KOPT-K1 (cell line): ENCODE data around the gene RING1.

Experiments
- H3K27ac ChIP-seq: fragments of 200-600 bp; sonication (generic); 2 replicates; pipeline ENCODE4 v1.5.1; 2016; ENCODE audit warnings: antibody characterized with exemption, mild to moderate bottlenecking, low read depth, low read length; ENCODE audit not compliant: poor library complexity, severe bottlenecking
- H3K36me3 ChIP-seq: fragments of 200-600 bp; sonication (generic); 2 replicates; pipeline ENCODE4 v1.5.1; 2017; ENCODE audit warnings: antibody characterized with exemption, mild to moderate bottlenecking, low read length, moderate library complexity; ENCODE audit not compliant: insufficient read depth
- H3K9me3 ChIP-seq: fragments of 200-600 bp; sonication (generic); 2 replicates; pipeline ENCODE4 v1.5.1; 2017; ENCODE audit warnings: antibody characterized with exemption, low read length, mild to moderate bottlenecking; ENCODE audit not compliant: insufficient read depth, poor library complexity, severe bottlenecking

Gene RING1

DNA sequence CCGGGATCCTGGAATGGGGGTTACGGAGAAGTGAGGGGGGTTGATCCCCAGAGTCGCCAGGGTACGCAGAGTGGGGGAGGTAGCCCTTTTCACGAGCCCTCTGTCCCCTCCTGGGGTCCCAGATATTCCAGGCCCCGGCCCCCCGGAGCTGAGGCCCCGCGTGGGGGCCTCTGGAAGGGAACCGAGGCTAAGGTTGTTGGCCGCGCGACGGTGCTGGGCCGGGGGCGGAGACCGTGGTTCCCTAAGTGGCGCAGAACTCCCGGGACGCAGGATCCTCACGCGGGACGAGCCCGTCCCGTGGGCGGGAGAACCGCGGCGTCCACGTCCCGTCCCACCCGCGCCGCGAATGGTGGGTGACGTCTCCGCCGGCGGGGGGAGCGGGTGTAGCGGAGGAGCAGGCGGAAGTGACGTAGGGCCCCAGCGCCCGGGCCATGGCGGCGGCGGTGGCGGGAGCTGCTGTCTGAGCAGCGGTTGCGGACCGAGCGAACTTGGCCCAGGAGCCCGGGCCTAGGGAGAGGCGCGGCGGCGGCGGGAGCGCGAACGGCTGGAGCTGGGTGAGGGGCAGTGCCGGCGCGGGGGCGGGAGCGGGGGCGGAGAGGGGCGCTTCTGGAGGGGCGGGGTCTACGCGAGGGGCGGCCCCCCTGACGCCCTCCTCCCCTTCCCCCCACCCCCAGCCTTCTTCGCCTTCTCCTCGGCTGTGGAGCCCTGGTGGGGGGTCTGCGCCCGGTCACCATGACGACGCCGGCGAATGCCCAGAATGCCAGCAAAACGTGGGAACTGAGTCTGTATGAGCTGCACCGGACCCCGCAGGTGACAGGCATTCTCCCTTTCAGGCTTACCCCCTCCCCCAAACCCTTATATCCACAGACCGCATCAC lies at the start of gene RING1:
Gene RING1, plus strand, starts transcription at position 410 of the 877 bp plus-strand sequence. Its CDS starts 323 bp downstream, at position 733.
- peak within 1 kb of the TSS; percentile 79 for H3K27ac ChIP-seq
- no peaks in the 10 kb centered on the region for H3K9me3 ChIP-seq
- peaks cover 28% of the 10 kb centered on the region for H3K36me3 ChIP-seq

DNA sequence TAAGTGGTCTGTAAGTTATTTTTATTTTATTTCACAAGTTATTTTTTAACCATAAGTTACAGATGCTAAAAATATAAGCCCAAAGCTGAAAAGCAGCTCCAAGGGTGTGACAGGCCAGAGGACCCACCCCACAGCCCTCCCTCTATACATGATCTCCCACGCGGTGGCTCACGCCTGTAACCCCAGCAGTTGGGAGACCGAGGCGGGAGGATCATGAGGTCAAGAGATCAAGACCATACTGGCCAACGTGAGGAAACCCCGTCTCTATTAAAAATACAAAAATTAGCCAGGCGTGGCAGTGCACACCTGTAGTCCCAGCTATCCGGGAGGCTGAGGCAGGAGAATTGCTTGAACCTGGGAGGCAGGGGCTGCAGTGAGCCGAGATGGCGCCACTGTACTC lies 48.2 kb upstream of the RING1 start:
- Histone ChIP-seq H3K36me3 (no peaks in the 10 kb centered on the region), H3K27ac (no peak overlapping the region), H3K9me3 (no peaks in the 10 kb centered on the region)

DNA sequence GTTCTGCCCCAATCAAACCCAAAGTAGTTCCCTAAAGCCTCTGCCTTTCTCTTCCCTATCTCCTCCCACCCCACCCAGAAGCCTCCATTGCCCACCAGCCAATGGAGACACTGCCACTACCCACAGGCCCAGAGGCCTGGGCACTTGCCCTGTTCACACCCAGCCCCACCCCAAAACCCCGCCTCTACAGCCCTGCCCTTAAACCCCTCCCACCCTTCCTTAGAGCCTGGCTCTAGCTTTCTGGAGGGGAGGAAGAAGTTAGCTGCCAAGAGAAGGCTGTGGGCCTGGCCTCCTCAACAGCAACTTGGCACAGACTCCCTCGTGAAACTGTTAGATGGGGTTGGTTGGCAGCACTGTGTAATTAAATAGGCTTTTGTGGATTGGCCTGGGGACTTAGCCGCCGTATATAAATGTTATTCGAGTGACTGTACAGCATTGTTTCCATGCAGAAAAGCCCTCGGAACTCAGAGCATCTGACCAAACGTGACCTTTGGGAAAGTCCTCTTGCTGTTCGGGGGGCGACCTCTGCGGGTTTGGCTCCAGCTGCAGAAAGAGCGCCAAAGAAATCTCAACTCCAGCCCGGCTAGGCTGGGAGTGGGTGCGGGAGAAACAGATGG lies 47.5 kb upstream of the RING1 start:
- Histone ChIP-seq H3K9me3 (no peaks in the 10 kb centered on the region), H3K36me3 (no peaks in the 10 kb centered on the region), H3K27ac (no peak overlapping the region)

DNA sequence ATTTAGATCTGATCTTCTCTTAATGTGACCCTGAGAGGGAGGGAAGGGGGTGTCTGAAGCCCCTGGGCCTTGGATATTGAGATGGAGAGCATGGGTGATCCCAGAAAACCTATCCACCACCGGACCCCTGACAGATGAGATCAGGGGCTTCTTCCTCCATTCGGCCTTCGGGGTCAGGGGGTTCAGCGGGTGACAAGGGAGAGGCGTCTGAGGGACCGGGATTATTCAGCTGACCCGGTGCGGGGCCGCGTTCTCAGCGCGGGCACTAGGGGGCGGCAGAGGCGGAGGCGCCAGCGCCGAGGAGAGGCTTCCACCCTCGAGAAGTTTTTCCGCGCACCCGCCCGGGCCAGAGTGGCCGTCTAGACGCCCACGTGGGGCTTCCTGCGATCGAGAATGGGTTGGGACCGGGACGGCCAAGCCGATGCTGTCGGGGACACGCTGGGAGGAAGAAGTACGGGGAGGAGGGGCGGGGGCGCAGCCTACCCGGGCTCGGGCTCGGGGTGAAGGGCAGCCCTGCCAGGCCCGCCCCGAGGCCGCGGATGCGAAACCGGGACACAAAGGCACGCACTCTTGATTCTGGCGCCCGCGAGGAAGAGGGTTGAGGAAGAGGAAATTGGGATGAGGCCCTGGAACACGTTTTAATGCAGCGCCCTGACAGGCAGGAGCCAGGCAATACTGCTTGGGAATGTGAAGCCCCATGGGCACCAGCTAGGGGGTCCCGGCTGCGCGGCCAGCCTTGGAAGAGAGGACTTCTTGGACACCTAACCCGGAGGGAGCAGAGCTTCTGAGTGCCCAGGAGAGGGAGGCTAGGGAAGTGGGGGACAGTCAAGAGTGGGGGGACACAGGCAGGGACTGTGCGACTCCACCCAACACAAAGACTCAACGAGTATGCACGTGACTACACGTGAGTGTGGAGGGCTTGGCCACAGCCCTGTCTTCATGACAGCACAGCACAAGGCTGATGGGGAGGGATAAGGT lies 46.7 kb upstream of the RING1 start:
- Histone ChIP-seq H3K27ac (no peak overlapping the region), H3K36me3 (no peaks in the 10 kb centered on the region)

DNA sequence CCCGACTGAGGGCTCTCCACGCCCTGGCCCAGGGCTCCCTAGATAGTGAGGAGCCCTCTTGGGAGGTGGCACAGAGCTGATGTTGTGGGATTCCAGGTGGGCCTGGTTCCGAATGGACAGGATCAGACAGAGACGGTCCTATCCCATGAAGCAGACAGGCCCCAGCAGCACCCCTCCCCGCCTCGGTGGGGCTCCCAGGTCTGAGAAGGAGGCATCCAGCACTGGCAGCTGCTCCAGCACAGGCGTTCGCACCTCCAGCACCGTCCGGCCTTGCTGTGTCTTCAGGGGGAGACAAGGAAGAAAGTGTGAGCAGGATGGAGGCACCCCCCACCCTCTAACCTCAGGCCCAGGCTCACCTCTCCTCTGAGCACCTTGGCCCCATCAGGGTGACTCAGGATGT lies 44.8 kb upstream of the RING1 start:
- Histone ChIP-seq H3K9me3 (no peaks in the 10 kb centered on the region), H3K36me3 (no peaks in the 10 kb centered on the region)

More for the DNA sequence above, 46.7 kb upstream of the RING1 start:
- no peaks in the 10 kb centered on the region for H3K9me3 ChIP-seq

DNA sequence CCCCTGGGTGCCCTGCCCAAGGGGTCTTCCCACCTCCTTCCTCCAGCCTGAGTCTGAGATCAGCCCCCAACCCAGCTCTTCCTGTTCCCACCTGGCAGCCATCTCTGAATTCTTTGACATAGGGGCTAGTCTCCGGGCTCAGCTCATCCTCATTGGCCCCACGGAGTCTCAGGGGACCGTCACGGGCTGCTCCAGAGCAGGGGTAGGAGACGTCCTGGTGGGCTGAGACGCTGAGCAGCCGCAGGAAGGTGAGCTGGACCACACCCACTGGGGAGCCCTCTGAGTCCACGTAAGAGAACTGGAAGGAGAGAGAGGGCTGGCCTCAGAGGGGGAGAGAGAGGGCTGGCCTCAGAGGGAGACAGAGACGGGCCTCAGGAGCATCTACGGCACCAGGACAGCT lies 44.1 kb upstream of the RING1 start:
- no peak overlapping the region for H3K27ac ChIP-seq
- no peaks in the 10 kb centered on the region for H3K9me3 ChIP-seq
- no peaks in the 10 kb centered on the region for H3K36me3 ChIP-seq

More for the DNA sequence above, 44.8 kb upstream of the RING1 start:
- no peak overlapping the region for H3K27ac ChIP-seq

DNA sequence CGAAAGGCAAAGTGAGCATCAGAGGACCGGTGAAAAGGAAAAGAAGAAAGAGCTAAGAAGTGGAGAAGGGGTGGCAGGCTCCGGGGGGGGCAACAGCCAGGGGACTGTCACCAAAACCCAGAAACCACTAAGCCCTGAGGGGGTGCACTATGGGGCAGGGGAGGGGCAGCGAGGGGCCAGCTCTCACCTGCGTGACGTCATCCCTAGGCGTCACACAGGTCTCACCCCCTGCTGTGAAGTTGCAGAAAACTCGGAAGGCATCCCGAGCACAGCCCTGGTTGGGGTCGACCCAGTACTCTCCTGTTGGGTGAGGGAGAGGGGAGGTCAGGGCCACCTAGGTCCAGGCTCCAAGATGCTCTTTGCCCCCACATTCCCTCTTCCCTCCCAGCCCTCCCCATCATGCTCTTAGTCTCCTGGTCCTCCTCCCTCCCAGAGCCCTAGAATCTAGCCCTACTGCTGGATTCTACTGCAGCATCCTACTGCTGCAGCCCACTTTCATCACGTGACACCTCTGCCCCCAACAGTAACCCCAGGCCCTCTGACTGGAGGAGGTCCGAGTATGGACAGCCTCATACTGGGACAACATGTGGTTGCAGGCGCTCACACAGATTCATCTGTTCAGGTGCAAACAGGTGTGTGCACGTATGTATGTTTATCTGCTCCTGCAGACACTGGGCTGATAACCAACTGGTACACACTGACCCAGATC lies 43.5 kb upstream of the RING1 start:
- H3K27ac ChIP-seq, result no peak overlapping the region
- no peaks in the 10 kb centered on the region for H3K36me3 ChIP-seq
- no peaks in the 10 kb centered on the region for H3K9me3 ChIP-seq

DNA sequence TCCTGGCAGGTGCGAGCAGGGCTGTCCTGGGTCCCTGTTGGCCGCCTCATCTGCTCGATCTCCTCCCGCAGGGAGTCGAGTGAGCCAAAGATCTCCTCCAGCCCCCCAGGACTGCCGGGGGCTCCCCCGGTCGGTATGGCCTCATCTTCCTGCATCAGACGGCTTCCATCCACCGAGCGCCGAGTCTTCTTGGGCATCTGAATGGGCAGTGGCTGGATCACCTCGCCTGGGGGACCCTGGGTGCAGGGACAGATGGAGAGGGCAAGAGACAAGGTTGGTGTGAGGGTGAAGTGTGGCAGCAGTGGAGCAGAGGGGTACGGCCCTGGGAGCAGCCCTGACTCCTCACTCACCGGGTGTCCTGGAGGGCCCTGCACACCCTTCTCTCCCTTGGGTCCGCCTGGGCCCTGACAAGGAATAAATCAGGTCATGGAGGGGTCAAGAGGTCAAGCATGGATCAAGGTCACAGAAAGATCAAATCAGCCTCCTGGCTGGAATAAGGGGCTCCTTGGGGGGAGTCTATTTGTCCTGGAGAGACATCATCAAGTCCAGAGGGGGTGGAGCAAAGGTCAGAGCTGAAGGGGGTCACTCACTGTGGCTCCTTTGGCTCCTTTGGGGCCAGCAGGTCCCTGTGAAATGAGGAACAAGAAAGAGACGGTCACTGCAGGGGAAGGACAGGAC lies 42.6 kb upstream of the RING1 start:
- no peak overlapping the region for H3K27ac ChIP-seq
- no peaks in the 10 kb centered on the region for H3K36me3 ChIP-seq

DNA sequence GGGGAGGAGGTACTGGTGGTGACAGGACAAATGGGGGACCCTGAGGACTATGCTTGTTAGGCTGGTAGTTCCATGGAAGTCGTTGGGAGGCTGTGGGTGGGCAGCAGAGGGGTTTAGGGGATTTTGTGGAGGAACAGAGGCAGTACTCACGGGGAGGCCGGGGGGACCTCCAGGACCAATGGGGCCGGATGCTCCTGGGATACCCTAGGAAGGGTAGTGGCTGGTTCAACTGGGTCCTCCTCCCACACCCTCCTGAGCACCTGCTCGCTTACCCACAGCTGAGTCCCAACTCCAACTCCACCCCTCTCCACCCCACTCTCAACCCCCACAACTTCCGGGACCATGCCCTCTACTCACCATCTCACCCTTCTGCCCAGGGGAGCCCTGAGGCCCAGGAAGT lies 41.9 kb upstream of the RING1 start:
- Histone ChIP-seq H3K36me3 (no peaks in the 10 kb centered on the region), H3K27ac (no peak overlapping the region), H3K9me3 (no peaks in the 10 kb centered on the region)

More for the DNA sequence above, 42.6 kb upstream of the RING1 start:
- H3K9me3 ChIP-seq, result no peaks in the 10 kb centered on the region

DNA sequence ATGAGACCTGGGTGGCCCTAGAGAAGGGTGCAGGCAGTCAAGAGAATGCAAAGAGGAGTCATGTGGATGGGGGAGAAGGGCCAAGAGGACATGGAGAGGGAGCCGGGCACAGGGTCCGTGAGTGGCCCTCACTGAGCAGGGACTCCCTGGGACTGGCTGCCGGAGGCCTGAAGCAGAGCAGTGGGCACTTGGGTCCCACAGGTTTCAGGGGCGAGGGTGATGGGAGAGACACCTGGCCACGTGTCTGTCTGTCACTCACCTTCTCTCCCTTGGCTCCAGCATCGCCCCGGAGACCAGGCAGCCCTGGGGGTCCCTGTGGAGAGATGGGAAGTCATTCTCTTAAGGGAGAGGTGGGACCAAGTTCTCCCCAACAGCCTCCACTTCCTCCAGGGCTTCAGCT lies 41.5 kb upstream of the RING1 start:
- no peaks in the 10 kb centered on the region for H3K9me3 ChIP-seq
- H3K36me3 ChIP-seq, result no peaks in the 10 kb centered on the region
- H3K27ac ChIP-seq, result no peak overlapping the region

DNA sequence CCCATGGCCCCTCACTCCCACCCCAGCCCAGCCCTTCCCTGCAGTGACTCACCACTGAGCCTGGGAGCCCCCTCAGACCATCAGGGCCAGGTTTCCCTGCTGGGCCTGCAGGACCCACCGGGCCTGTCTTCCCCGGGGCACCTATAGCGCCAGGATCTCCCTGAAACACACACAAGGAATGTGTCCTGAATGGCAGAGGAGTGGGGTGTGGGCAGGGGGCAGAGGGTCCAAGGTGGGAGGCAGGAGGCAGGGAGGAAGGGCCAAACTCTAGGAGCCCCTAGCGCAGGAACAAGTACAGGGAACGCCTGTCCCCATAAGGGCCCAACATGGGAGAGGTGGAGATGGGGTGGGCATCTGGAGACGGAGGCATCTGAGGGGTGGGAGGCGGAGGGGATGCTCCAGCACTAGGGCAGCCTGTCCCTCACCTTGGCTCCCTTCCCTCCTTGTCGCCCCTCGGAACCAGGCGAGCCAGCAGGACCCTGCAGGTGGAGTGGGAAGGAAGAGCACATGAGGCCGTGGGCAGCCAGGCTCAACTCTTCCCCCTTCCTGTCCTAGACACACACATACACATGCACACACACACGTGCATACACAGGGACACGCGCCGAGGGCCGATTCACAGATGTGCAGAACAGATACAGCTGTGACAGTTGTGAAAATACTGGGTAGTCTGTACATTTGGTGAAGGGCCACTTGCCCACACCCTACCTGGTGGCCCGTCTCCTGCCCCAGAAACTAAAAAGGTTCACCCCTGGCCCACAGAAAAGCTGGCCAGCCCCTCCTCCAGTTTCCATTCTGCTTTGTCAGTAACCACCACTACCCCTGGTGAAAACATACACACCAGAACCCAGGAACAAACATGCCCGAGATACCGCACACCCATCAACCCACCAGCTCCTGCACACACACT lies 40.7 kb upstream of the RING1 start:
- no peaks in the 10 kb centered on the region for H3K36me3 ChIP-seq
- no peaks in the 10 kb centered on the region for H3K9me3 ChIP-seq
- no peak overlapping the region for H3K27ac ChIP-seq

DNA sequence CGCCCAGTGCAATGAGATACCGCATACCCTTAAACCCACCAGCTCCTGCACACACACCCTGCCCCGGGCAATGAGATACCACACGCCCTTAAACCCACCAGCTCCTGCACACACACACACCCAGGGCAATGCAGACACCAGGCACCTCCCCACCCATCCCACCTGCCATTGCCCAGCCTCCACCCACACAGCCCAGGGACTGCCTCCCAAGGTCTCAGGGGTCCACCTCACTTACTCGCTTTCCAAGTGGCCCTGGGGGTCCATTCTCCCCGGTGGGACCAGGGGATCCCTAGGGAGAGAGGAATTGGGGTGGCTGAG lies 40.1 kb upstream of the RING1 start:
- Histone ChIP-seq H3K27ac (no peak overlapping the region), H3K36me3 (no peaks in the 10 kb centered on the region), H3K9me3 (no peaks in the 10 kb centered on the region)

DNA sequence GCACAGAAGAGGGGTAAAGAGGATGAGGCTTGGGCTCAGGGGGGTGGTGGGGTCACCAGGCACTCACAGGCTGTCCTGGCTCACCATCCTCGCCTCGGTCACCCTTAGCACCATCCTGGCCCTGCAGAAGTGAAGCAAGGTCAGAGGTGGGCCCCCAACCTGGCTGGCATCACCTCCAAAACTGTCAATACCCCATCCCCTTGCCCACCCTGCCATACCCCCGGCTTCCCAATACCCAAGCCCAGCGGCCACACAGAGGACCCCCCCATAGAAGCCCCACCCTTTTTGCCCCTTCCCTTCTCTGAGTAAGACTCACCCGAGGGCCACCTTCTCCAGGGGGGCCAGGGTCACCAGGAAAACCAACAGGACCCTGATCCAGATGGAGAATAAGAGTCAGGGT lies 39.7 kb upstream of the RING1 start:
- Histone ChIP-seq H3K9me3 (no peaks in the 10 kb centered on the region), H3K27ac (no peak overlapping the region), H3K36me3 (no peaks in the 10 kb centered on the region)
